Left ventricle myocardium inferior (tissue), 1 donor: Measurements from ENCODE around the gene APOBEC3A. TPM values are rescaled to one million over a fixed set of nuclear protein-coding genes. Genes with fewer than 3 reads are reported as not detected.
"Not testable (repeated sequence)": the region's sequence is repeated elsewhere in the genome, so short reads cannot be mapped to it uniquely, and the experiment has no call there.

ENCODE experiments used
- DNase-seq: peaks from one replicate; pipeline ENCODE4 v3.0.0-alpha.2; 2020
- H3K27ac ChIP-seq: fragments of 200-600 bp; replicated peaks from 2 replicates; pipeline ENCODE4 v1.8.0; 2021
- H3K27me3 ChIP-seq: fragments of 200-600 bp; 2 replicates; pipeline ENCODE4 v1.8.0; 2021; ENCODE audit warnings: low read depth
- H3K36me3 ChIP-seq: fragments of 200-600 bp; 2 replicates; pipeline ENCODE4 v1.8.0; 2021
- H3K4me1 ChIP-seq: fragments of 200-600 bp; 2 replicates; pipeline ENCODE4 v1.8.0; 2021
- H3K4me3 ChIP-seq: fragments of 200-600 bp; 2 replicates; pipeline ENCODE4 v1.8.0; 2021; ENCODE audit warnings: mild to moderate bottlenecking, moderate library complexity
- H3K9me3 ChIP-seq: fragments of 200-600 bp; replicated peaks from 2 replicates; pipeline ENCODE4 v1.8.0; 2021
- CTCF ChIP-seq: fragments of 200-600 bp; IDR thresholded peaks from 2 replicates; pipeline ENCODE4 v1.8.0; 2021; ENCODE audit warnings: antibody characterized with exemption, mild to moderate bottlenecking, borderline replicate concordance
- intact Hi-C: fragments of 100-400 bp; cut with micrococcal nuclease; formaldehyde crosslinking; loops from one replicate; pipeline ENCODE4 v1.11.0; 2022
- total RNA-seq: library from RNA; stranded (reverse); fragmentation: NEBNext Ultra II Directional; extraction: Animal tissue kit (Norgen Biotek cat#: 25700); gene quantifications from one replicate; pipeline ENCODE4 v1.2.1, GENCODE V29; 2021
- donor health status: DM: no; HTN: yes; CAD: no; lungs with severe emphysema.

APOBEC3A gene
- total RNA-seq, 1 donor from 2014 or later, result 0.41 TPM

GRCh38 chr22:38972558-38972957 is 15.1 kb downstream of the APOBEC3A start:
- Histone ChIP-seq H3K4me3 (no peak overlapping the region), H3K4me1 (no peaks in the 10 kb centered on the region), H3K36me3 (no peaks in the 10 kb centered on the region), H3K9me3 (no peaks in the 10 kb centered on the region), H3K27me3 (no peaks in the 10 kb centered on the region), H3K27ac (no peak overlapping the region)
- no peak for TF ChIP-seq CTCF
- DNase-seq, result no peak
- intact Hi-C loops, result no loop called here

- no peaks in the 10 kb centered on the region for H3K36me3 ChIP-seq
- intact Hi-C loops, result no loop called here
- H3K4me1 ChIP-seq, result no peaks in the 10 kb centered on the region
- H3K4me3 ChIP-seq, result no peak overlapping the region
- H3K27ac ChIP-seq, result no peak overlapping the region
- H3K27me3 ChIP-seq, result no peaks in the 10 kb centered on the region
- DNase-seq, result no peak
- peak; percentile 66 for TF ChIP-seq CTCF
- H3K9me3 ChIP-seq, result no peaks in the 10 kb centered on the region
Observed at GRCh38 chr22:38973289-38974169, 16.1 kb downstream of the APOBEC3A start.

- no peak overlapping the region for H3K4me3 ChIP-seq
- TF ChIP-seq CTCF, result no peak
- no peaks in the 10 kb centered on the region for H3K36me3 ChIP-seq
- no peaks in the 10 kb centered on the region for H3K27me3 ChIP-seq
- no peak overlapping the region for H3K27ac ChIP-seq
- intact Hi-C loops, result no loop called here
- H3K9me3 ChIP-seq, result no peaks in the 10 kb centered on the region
- no peak for DNase-seq
- no peaks in the 10 kb centered on the region for H3K4me1 ChIP-seq
Observed at GRCh38 chr22:38974170-38974825, 16.9 kb downstream of the APOBEC3A start.

- Histone ChIP-seq H3K27ac (no peak overlapping the region), H3K9me3 (no peaks in the 10 kb centered on the region), H3K36me3 (no peaks in the 10 kb centered on the region), H3K4me1 (no peaks in the 10 kb centered on the region), H3K4me3 (no peak overlapping the region), H3K27me3 (no peaks in the 10 kb centered on the region)
- TF ChIP-seq CTCF, result no peak
- intact Hi-C loops, result no loop called here
- no peak for DNase-seq
Observed at GRCh38 chr22:38974826-38975175, 17.4 kb downstream of the APOBEC3A start.

- H3K9me3 ChIP-seq, intact Hi-C loops, H3K4me3 ChIP-seq, H3K36me3 ChIP-seq, DNase-seq, H3K27ac ChIP-seq, H3K27me3 ChIP-seq, H3K4me1 ChIP-seq: not testable (repeated sequence)
Observed at GRCh38 chr22:38977289-38977688, 19.9 kb downstream of the APOBEC3A start.

- H3K27me3 ChIP-seq, intact Hi-C loops, H3K27ac ChIP-seq, H3K4me1 ChIP-seq, DNase-seq, H3K36me3 ChIP-seq, H3K4me3 ChIP-seq, H3K9me3 ChIP-seq: not testable (repeated sequence)
Observed at GRCh38 chr22:38980587-38980986, 23.2 kb downstream of the APOBEC3A start.
